HG03196 (cell line): ENCODE data around the gene PIGO.

Source experiments
- ATAC-seq: cut with Tn5 transposase; IDR thresholded peaks from one replicate; pipeline ENCODE4 v1.9.1; 2021; ENCODE audit not compliant: unreplicated experiment

The PIGO gene

GRCh38 chr9:35107297-35108290, 11.2 kb upstream of the PIGO start:
- ATAC-seq, result no peak

GRCh38 chr9:35106343-35106730, 9.9 kb upstream of the PIGO start:
- ATAC-seq, result no peak

GRCh38 chr9:35105571-35106342, 9.4 kb upstream of the PIGO start:
- no peak for ATAC-seq

- no peak for ATAC-seq
Observed at GRCh38 chr9:35105126-35105525, 8.7 kb upstream of the PIGO start.

GRCh38 chr9:35104586-35104985, 8.2 kb upstream of the PIGO start:
- no peak for ATAC-seq

- no peak for ATAC-seq
Observed at GRCh38 chr9:35103660-35104191, 7.3 kb upstream of the PIGO start.

- peak; percentile 93 for ATAC-seq
Observed at GRCh38 chr9:35102769-35103659, 6.6 kb upstream of the PIGO start, which contains the start of gene STOML2. Gene STOML2, minus strand, starts transcription at chr9:35103131. Its CDS starts 37 bp downstream, at chr9:35103094.

GRCh38 chr9:35102465-35102768, 6.0 kb upstream of the PIGO start:
- no peak for ATAC-seq

GRCh38 chr9:35097573-35097972, 1.2 kb upstream of the PIGO start:
- no peak for ATAC-seq

- ATAC-seq, result no peak
Observed at GRCh38 chr9:35091536-35091935, 4.9 kb downstream of the PIGO start.

GRCh38 chr9:35089434-35089833, 7.0 kb downstream of the PIGO start:
- ATAC-seq, result no peak

GRCh38 chr9:35085078-35085477, 11.3 kb downstream of the PIGO start:
- no peak for ATAC-seq

GRCh38 chr9:35079426-35080341, 16.7 kb downstream of the PIGO start, which contains the start of gene FANCG:
Gene FANCG, minus strand, starts transcription at chr9:35079942. Its CDS starts 418 bp downstream, at chr9:35079524.
- peak; percentile 88 for ATAC-seq

GRCh38 chr9:35079041-35079425, 17.4 kb downstream of the PIGO start:
- peak; percentile 14 for ATAC-seq

GRCh38 chr9:35078066-35078465, 18.3 kb downstream of the PIGO start:
- no peak for ATAC-seq

GRCh38 chr9:35076848-35077247, 19.5 kb downstream of the PIGO start:
- ATAC-seq, result no peak

GRCh38 chr9:35075358-35075757, 21.0 kb downstream of the PIGO start:
- no peak for ATAC-seq

GRCh38 chr9:35074791-35075190, 21.6 kb downstream of the PIGO start:
- ATAC-seq, result no peak

GRCh38 chr9:35074141-35074540, 22.2 kb downstream of the PIGO start:
- no peak for ATAC-seq

GRCh38 chr9:35073279-35073612, 23.1 kb downstream of the PIGO start:
- ATAC-seq, result no peak
